Stimulated activated CD8-positive, alpha-beta memory T cell treated with anti-CD3 and anti-CD28 coated beads, Interleukin-2, amount 100 ng/mL, for 48 hours (primary cell): ENCODE results near the gene TRMT6.

Experiments used
- DNase-seq, 2 donors: peaks; one replicate each; pipeline ENCODE4 v3.0.0-alpha.2; 2020; ENCODE audit warnings: low read depth in 2 of 2

TRMT6 gene, protein sequence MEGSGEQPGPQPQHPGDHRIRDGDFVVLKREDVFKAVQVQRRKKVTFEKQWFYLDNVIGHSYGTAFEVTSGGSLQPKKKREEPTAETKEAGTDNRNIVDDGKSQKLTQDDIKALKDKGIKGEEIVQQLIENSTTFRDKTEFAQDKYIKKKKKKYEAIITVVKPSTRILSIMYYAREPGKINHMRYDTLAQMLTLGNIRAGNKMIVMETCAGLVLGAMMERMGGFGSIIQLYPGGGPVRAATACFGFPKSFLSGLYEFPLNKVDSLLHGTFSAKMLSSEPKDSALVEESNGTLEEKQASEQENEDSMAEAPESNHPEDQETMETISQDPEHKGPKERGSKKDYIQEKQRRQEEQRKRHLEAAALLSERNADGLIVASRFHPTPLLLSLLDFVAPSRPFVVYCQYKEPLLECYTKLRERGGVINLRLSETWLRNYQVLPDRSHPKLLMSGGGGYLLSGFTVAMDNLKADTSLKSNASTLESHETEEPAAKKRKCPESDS

DNA sequence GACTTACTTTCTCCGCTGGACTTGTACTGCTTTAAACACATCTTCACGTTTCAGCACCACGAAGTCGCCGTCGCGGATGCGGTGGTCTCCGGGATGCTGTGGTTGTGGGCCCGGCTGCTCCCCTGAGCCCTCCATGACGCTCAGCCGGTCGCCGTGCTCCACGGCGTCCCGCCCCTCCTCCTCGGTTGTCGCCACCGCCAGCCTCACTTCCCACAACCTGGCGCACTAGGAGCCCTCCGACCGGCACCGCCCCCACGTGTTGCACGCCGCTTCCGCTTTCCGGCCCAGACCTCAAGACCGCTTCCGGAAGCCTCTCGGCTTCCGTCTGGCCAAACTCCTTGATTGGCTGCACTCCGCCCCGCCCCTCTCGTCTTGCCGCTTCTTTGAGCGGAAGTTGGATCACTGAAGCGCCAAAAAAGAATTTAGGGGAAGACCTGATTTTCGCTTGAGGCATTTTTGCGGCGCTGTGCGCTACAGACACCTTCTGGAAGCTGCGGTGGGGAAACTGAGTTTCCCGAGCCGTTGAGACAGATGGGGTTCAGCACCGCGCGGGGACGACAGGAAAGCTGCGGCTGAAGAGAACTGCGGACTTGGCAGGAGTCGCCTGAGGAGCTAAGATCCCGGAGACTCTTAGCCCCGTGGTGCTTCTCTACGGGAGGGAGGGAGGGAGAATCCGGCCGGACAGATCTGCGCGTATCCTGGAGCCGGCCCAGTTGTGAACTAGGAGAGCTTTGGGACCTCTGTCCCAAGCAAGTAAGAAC lies at the start of gene TRMT6, which contains the start of gene MCM8:
TSS of gene TRMT6 (minus strand) at position 263 of the 761 bp plus-strand sequence. CDS start at position 135, 128 bp downstream.
TSS of gene MCM8 (plus strand) at position 382 of the 761 bp plus-strand sequence. CDS start 1,364 bp downstream, outside the sequence.
- DNase-seq: peak; percentile 94 to 97

DNA sequence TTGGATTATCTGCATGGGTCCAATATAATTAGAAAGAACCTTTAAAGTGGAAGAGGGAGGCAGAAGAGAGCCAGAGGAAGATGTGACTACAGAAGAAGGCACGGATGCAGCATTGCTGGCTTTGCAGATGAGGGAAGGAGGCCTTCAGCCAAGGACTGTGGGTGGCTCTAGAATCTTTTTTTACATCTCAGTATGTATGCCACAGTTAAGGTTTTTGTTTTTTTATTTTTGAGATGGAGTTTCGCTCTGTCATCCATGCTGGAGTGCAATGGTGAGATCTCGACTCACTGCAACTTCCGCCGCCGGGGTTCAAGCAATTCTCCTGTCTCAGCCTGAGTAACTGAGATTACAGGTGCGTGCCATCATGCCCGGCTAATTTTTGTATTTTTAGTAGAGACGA lies 49.5 kb upstream of the TRMT6 start:
- no peak for DNase-seq

DNA sequence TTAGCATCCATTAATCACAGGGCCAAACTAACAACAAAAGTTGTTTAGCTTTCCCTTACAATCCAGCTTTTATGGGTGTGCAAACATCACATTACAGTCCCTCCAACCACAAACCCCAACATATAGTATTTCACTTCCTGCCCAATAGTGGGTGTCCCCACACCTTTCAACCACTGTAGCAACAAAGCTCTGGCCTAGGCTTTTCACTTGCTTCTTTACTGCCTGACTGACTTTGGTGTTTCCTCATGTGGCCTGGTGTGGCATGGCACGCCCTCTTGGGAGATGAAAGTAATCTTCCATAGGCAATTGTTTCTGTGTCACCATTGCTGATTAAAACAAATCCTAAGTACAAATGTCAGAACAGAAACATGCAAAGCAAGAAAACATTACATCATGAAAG lies 46.4 kb upstream of the TRMT6 start:
- DNase-seq: peak in 1 of 2 donors; percentile 11

DNA sequence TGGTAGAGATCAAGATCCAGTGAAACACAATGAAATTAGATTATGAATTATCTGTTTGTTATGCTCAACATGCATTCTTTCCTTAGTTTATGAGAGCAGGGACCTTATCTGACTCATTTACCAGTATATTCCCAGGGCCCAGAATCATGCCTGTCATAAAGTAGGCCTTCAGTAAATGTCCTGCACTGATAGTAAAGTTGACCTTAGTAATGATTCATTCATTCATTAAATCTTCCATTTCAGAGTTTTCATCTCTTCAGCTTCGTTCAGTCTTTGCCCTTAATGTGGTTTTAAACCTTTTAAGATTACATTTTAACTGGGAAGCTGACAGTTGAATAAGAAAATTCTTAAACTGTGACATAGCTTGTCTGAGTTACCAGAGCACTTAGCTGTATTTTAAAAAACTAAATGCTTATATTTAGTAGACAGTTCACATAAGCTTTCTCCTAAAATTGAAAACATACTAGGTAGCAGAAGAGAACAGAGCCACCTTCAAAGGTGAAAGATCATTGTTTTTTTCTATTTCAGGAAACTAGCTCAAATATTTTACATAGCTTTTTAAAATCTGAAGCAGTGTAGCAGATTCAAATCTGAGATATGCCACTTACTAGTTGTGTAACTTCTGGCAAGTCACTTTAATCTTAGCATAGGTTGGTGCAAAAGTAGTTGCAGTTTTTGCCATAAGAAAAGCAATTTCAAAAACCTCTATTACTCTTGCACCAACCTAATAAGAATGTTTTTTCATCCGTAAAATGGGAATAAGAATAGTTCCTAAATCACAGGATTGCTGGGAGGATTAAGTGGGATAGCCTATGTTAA lies 41.5 kb upstream of the TRMT6 start:
- DNase-seq: no peak

DNA sequence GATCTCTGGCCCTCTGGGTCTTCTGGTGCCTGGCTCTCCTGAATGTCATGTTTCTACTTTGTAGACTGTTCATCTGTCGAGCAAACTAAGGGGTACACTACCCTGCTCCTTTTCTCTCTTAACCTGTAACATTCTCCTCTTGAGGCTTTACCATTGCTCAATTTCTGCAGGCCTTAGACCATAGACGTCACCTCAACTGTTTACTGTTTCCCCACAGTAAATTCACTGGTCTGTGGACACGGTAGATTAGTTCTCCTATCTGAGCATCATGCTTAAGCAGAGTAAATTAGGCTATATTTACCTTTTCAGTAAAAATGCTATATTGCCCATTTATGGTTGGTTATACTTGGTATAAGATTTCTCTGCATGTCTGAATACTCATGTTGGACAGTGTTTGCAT lies 40.6 kb upstream of the TRMT6 start:
- DNase-seq: no peak

DNA sequence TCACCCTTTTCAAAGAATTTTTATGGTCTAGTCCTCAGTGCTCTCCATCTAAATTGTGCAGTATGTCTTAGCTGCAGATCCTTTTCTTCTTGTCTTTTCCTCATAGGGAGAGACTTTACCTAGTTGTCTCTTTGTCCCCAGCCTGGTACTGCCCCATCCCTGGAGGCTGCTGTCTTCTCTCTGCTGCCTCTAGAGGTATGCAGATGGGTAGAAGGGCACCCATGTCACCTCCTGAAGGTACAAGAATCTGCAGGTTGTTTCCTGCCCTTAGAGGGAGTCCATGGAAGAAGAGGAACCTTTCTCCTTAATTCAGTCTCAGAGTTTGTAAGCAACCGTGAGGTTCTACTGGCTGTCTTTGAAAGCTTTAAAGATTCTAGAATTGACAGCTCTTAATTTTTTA lies 39.2 kb upstream of the TRMT6 start:
- DNase-seq: no peak

DNA sequence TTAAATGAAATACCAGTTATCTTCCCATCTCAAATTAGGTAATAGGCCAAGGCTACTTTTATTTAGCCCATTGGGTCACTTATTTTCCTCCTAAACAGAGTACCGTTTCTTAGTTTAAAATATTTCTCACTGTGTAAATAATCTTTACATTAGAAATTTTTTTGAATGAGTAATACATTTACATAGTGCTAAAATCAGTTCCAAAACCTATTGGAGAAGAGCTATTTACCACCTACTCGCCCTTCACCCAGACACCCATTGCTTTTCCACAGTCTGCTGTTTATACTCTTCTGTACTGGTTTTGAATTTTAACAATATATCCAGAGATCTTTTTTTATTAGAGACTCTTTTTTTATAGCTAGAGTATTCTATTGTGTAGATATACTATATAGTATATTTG lies 37.0 kb upstream of the TRMT6 start:
- DNase-seq: no peak

DNA sequence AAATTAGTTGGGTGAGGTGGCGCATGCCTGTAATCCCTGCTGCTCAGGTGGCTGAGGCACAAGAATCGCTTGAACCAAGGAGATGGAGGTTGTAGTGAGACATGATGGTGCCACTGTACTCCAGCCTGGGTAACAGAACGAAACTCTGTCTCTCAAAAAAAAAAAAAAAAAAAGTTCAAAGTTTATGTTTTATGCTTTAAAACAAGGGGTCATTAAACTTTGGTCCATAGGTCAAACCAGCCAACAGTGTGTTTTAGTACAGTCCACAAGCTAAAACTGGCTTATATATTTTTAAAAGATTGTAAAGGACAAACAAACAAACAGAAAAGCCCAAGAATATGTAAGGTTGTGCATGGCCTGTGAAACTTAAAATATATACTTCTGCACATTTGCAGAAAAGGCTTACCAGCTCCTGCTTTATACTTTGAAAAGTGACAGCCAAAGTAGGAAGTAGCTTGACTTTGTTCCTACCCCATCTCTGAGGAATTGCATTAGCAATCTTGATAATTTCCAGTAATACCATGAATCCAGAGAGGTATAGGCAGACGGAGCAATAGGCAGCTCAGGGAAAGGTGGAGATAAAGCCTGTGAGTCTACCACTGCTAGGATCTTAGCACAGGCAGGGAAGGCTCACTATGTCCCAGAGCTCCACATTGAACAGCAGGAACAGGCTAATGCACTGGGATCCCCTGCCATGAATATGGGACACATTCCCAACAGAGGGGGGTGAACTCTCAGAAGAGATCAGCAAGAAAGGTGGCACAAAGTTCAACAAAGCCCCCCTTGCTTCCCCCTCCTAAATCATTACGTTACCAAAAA lies 30.6 kb upstream of the TRMT6 start:
- no peak for DNase-seq

DNA sequence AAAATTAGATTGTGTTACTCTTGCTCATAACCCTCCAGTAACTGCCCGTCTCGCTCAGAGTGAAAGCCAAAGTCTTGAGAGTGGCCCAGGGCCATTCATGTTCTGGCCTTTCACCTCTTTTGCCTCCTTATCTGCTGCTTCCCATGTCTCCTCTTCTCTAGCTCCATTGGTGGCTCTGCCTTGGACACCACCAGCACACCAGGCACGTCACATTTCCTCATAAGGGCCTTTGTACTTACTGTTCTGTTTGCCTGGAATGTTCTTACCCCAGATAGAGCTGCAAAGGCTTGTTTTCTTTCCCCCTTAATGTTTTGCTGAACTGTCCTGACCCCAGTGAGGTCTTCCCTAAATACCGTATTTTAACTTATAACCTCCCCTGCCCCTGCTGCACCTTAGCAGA lies 29.5 kb upstream of the TRMT6 start:
- no peak for DNase-seq

DNA sequence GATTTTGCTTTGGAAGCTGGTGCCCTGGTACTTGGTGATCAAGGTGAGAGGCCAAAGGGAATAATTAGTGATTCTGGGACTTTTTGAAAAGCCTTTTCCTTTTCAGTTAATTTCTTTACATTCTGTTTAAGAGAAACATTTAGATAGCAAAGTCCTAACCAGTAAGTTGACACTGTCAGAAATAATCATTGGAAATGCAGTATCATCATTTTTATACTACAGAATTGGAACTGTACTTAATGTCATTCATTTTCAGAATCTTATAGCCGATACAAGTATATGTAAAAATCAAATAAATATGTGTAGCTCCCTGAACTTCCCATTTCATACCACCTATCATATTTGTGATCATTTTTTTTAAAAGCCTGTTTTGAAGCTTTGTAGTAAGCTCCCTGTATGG lies 27.6 kb upstream of the TRMT6 start:
- no peak for DNase-seq

DNA sequence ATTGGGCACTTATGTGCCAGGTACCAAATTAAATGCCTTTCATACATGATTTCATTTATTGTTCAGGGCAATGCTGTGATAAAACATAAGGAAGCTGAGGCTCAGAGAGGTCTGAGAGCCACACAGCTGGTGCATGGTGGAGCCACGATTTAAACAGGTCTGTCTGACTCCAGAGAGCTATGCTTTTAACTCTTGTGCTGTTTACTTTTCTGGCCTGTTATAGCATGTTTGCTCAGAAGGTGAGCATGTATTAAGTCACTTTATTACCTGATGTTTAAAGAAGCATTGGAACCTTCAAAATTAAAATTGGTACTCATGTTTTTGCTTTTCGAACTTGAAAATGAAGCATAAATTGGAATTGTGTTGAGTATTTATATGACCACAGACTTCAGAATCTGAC lies 26.9 kb upstream of the TRMT6 start:
- DNase-seq: no peak

DNA sequence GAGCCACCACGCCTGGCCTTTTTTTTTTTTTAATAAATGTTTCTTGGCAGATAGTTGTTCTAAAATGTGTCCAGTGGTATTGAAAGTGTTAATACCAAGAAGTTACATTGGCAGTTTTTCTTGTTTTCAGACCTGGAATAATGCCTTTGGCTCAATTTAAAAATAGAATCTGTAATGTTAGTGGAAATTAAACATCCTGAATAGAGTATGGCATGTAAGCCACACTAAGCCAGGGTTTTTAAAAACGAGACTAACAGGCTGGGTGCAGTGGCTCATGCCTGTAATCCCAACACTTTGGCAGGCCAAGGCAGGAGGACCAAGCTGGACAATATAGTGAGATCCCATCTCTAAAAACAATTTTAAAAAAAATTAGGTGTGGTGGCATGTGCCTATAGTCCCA lies 25.4 kb upstream of the TRMT6 start:
- no peak for DNase-seq

DNA sequence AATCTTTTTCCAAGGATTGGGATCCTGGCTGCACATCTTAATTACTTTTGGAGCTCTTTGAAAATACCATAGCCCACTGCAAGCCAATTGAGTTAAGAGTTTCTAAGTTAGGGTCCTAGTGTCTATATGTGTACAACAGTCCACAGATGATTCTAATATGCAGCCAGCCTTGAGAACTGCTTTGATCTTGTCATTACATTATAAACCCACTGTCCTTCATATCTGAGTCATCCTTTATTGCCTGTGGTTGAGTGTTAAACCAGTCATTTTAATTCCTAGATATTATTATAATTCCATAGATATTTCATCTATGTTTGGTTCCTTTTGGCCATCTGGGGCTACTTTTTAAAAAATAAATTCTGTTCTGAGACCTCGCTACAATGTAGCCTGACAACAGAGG lies 24.2 kb upstream of the TRMT6 start:
- DNase-seq: no peak

DNA sequence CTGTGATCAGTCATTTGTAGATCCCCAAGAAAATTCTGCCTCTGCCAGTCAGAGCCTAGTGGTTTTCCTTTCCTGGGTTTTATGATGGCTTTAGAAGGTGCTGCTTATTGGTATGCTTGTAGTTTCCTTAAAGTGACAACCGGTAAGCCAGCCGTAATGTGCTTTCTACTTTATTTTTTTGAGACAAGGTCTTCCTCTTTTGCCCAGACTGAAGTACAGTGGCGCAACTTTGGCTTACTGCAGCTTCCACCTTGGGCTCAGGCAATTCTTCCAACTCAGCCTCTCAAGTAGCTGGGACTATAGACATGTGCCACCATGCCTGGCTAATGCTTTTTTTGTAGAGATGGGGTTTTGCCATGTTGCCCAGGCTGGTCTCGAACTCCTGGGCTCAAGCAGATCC lies 23.6 kb upstream of the TRMT6 start:
- DNase-seq: no peak

DNA sequence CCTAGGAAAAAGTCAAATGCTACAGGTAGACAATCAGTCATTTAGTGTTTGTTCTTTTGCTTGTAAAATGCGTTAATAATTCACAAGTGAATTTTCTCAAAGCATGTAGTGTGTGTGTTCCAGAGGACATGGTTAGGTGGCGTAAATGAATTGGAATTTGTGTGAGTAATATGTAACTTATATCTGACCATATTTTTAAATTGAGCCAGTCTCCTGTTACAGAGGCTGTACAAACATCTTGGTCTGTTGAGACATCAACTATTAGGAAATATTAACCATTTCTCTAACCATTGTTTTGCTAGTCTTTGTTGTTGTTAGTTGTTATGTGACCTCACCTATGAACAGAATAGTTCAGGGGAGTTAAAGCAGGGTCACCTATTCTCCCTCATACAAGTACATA lies 22.8 kb upstream of the TRMT6 start:
- no peak for DNase-seq

DNA sequence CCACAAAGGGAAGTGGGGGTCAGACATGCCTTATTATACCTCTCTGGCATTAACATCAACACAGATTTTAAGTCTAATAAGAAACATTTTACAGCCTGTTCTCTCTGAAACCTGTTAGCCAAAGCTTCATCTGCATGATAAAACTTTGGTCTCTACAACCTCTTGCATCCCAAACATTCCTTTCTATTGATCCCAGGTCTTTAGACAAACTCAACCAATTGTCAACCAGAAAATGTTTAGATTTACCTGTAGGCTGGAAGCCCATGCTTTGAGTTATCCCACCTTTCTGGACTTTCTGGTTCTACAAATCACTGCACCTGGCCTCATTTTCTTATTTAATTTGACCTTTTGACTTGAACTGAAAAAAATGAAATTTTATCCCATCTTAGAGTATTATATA lies 20.9 kb upstream of the TRMT6 start:
- DNase-seq: no peak

DNA sequence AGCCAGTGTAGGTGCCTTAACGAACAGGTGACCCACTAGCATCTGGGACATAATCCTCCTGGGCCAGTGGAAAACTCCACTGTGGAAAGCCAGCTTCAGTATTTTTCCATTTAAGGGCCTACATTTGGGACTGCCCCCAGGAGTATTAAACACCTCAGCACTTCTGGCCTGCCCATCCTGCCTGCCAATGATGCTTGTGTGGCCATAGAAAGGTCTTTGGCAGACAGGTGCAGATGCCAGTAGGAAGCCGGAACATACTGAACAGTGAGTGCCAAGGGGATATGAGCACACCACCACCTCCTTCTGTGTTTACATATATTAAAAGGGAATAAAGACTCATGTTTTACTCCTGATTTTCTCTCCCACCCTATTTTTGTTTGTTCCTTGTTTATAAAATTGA lies 20.0 kb upstream of the TRMT6 start:
- no peak for DNase-seq

DNA sequence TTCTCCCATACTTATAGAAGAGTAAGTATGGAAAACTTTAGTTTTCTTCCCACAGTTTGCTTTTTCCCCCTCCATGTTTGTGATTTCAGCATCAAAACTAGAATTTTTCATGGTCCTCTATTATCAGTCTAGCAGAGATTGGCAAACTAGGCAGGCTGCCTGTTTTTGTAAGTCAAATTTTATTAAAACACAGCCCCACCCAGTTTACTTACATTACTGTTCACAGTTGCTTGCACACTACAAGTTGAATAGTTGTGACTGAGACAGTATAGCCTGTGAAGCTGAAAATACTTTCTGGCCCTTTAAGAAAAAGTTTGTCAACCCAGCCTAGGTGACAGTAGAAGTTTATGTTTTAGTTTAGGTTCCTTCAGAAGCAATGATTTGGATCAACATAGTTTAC lies 19.6 kb upstream of the TRMT6 start:
- DNase-seq: no peak

DNA sequence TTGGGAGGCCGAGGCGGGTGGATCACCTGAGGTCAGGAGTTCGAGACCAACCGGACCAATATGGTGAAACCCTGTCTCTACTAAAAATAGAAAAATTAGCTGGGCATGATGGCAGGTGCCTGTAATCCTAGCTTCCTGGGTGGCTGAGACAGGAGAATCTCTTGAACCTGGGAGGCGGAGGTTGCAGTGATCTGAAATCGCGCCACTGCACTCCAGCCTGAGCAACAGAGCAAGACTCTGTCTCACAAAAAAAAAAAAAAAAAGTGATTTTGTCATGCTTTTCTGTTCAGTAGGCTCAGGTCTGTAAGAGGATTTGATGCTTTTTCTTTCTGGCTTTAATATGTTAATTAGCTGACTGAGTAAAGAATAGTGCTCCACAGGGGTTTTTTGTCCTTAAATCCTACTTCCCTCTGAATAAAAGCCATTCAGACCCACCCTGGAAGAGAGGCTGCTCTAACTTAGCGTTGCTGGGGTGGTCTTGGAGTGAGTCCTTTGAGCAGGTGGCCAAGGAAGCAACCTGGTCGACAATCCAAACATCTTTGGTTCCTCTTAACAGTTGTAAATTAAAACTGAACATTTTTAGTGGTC lies 19.1 kb upstream of the TRMT6 start:
- DNase-seq: no peak

DNA sequence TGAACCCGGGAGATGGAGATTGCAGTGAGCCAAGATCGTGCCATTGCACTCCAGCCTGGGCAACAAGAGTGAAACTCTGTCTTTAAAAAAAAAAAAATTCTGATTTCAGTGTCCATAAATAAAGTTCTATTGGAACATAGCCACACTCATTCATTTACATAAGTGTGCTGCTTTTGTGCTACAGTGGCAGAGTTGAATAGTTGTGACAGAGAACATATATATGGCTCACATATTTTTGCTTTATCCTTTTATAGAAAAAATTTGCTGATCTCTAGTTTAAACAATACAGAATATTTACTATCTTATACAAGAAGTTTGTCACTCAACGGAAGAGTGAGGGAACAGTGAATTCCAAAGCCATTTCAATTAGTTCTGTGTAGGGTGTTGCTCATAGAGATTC lies 18.1 kb upstream of the TRMT6 start:
- no peak for DNase-seq

DNA sequence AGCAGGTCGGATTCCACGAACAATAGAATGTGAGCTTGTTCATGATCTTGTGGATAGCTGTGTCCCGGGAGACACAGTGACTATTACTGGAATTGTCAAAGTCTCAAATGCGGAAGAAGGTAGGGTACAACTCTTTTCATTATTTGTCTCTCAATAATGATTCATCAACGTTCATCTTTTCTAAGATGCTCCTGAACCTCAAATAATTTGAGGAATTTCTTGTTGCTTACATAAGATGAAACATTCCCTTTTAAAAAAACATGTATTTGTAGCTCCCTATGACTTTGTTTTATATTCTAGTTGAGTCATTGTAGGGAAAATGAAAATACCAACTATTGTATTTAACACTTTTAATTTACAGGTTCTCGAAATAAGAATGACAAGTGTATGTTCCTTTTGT lies 17.1 kb upstream of the TRMT6 start:
- no peak for DNase-seq
